Osteoblast (primary cell): Measurements from ENCODE around the gene ADGRE2. TPM values are rescaled to one million over a fixed set of nuclear protein-coding genes. Genes with fewer than 3 reads are reported as not detected.
"Not testable (repeated sequence)": the region's sequence is repeated elsewhere in the genome, so short reads cannot be mapped to it uniquely, and the experiment has no call there.

Experiments used
- DNase-seq: peaks from one replicate; pipeline ENCODE4 v3.0.0; 2011; ENCODE audit warnings: low spot score, mixed read lengths; ENCODE audit not compliant: insufficient read length; ENCODE audit errors: missing footprints
- H2AFZ ChIP-seq: 2 replicates; pipeline ENCODE4 v1.6.0; 2011; ENCODE audit warnings: mild to moderate bottlenecking, low read length
- H3K27ac ChIP-seq: 2 replicates; pipeline ENCODE4 v1.5.1; 2011; ENCODE audit warnings: mild to moderate bottlenecking, low read depth, low read length, moderate library complexity
- H3K27me3 ChIP-seq: 2 replicates; pipeline ENCODE4 v1.6.0; 2012; ENCODE audit warnings: mild to moderate bottlenecking, control low read depth, inconsistent platforms, low read length, moderate library complexity; ENCODE audit not compliant: insufficient read depth
- H3K36me3 ChIP-seq: 2 replicates; pipeline ENCODE4 v1.5.1; 2011; ENCODE audit warnings: mild to moderate bottlenecking, low read length, control low read depth, moderate library complexity; ENCODE audit not compliant: insufficient read depth
- H3K4me1 ChIP-seq: 2 replicates; pipeline ENCODE4 v1.5.1; 2011; ENCODE audit warnings: mild to moderate bottlenecking, low read length, control low read depth, moderate library complexity; ENCODE audit not compliant: insufficient read depth
- H3K4me2 ChIP-seq: 2 replicates; pipeline ENCODE4 v1.6.0; 2011; ENCODE audit warnings: mild to moderate bottlenecking, low read length; ENCODE audit not compliant: insufficient read depth
- H3K4me3 ChIP-seq: fragments of 200-600 bp; sonication (generic); 3 replicates; pipeline ENCODE4 v1.5.1; 2012; ENCODE audit warnings: mild to moderate bottlenecking, low read length, inconsistent platforms; ENCODE audit not compliant: insufficient read depth
- H3K79me2 ChIP-seq: 2 replicates; pipeline ENCODE4 v1.6.0; 2012; ENCODE audit warnings: mild to moderate bottlenecking, low read length, control low read depth, inconsistent platforms; ENCODE audit not compliant: insufficient read depth
- H3K9me3 ChIP-seq: 2 replicates; pipeline ENCODE4 v1.5.1; 2011; ENCODE audit warnings: low read depth, low read length, control low read depth
- H4K20me1 ChIP-seq: 2 replicates; pipeline ENCODE4 v1.6.0; 2012; ENCODE audit warnings: mild to moderate bottlenecking, low read length, control low read depth; ENCODE audit not compliant: insufficient read depth
- total RNA-seq: library from RNA; depleted of rRNA; stranded (reverse); fragments of >200 nt; gene quantifications from 2 replicates; pipeline ENCODE4 v1.2.3, GENCODE V29; 2012
- TF ChIP-seq, protein P1 (sequence below): IDR thresholded peaks from 2 replicates; pipeline ENCODE4 v1.5.1; 2011; ENCODE audit warnings: mild to moderate bottlenecking, low read depth, low read length, moderate library complexity; ENCODE audit errors: extremely low read depth

The ADGRE2 gene
- total RNA-seq, 1 donor, result 0.72 TPM

DNA sequence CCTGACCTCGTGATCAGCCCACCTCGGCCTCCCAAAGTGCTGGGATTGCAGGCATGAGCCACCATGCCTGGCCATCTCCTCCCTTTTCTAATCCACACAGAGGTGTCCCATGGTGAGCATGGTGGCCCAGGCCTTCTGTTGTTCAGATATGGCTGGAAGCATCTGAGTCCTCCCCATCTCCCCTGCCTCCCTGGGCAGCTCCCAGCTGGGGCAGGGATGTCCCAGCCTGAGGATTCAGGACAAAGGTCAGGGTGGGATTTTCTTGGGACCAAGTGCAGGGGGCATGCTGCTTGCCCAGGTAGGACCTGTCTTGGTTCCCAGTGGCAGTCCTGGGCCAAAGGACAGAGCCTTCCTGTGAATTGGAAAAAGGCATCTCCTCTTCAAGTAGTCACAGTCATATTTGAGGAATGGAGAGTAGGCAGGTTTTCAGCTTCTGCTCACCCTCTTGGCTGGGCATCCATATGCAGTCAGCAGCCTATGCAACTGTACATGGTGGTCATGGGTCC lies 10.8 kb downstream of the ADGRE2 start:
- no peaks in the 10 kb centered on the region for H3K27me3 ChIP-seq
- H3K4me2 ChIP-seq, result no peak overlapping the region
- TF ChIP-seq, protein P1, sequence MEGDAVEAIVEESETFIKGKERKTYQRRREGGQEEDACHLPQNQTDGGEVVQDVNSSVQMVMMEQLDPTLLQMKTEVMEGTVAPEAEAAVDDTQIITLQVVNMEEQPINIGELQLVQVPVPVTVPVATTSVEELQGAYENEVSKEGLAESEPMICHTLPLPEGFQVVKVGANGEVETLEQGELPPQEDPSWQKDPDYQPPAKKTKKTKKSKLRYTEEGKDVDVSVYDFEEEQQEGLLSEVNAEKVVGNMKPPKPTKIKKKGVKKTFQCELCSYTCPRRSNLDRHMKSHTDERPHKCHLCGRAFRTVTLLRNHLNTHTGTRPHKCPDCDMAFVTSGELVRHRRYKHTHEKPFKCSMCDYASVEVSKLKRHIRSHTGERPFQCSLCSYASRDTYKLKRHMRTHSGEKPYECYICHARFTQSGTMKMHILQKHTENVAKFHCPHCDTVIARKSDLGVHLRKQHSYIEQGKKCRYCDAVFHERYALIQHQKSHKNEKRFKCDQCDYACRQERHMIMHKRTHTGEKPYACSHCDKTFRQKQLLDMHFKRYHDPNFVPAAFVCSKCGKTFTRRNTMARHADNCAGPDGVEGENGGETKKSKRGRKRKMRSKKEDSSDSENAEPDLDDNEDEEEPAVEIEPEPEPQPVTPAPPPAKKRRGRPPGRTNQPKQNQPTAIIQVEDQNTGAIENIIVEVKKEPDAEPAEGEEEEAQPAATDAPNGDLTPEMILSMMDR, result no peak
- H2AFZ ChIP-seq, result no peak overlapping the region
- H3K79me2 ChIP-seq, result no peaks in the 10 kb centered on the region
- H3K9me3 ChIP-seq, result no peaks in the 10 kb centered on the region
- H3K4me1 ChIP-seq, result no peaks in the 10 kb centered on the region
- peaks cover 5% of the 10 kb centered on the region for H3K36me3 ChIP-seq
- peak; percentile 43 for DNase-seq
- no peak overlapping the region for H3K27ac ChIP-seq
- no peaks in the 10 kb centered on the region for H4K20me1 ChIP-seq
- H3K4me3 ChIP-seq, result no peak overlapping the region

DNA sequence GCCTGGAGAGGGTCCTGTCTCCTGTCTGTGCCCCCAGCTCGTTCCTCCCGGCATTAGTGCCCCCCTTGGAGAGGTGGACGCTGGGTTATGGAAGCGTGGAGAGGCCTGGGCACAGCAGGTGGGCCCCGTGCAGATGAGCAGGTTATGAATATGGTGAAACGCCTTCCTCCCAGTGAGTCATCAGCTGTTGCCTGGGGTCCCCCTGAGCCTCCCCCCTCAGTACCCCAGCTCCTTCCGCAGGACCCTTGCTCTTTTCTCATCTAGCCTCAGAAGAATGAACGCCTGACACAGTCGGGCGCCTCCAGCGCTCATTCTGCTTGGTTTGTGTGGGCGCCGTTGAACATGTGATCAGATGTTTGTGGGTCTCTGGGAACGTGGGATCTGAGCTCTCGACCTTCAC lies 12.5 kb downstream of the ADGRE2 start:
- H3K4me3 ChIP-seq, H3K36me3 ChIP-seq, H3K4me2 ChIP-seq, H2AFZ ChIP-seq, H3K4me1 ChIP-seq, H3K27ac ChIP-seq, DNase-seq, H3K79me2 ChIP-seq, H4K20me1 ChIP-seq, H3K27me3 ChIP-seq, H3K9me3 ChIP-seq: not testable (repeated sequence)

DNA sequence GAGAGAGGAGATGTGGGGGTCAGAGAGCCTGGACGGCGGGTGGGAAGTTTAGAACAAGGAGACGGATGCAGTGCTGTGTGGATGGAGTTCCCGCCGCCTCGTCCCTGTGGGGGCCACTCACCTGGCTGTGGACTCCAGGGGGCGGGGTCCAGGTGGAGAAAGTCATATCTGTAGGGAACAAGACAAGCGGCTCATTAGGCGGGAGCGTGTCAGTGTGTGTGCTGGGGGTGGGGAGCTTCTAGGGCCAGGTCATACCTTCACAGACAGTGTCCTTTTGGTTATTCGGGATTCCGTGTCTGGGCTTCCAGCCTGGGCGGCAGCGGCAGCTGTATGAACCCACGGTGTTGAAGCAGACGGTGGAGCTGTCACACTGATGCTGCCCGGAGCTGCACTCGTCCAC lies 13.0 kb downstream of the ADGRE2 start:
- not testable (repeated sequence) for H3K27ac ChIP-seq, H3K9me3 ChIP-seq, H3K4me2 ChIP-seq, H4K20me1 ChIP-seq, H3K4me1 ChIP-seq, H3K27me3 ChIP-seq, H3K36me3 ChIP-seq, H2AFZ ChIP-seq, H3K79me2 ChIP-seq, DNase-seq, H3K4me3 ChIP-seq

DNA sequence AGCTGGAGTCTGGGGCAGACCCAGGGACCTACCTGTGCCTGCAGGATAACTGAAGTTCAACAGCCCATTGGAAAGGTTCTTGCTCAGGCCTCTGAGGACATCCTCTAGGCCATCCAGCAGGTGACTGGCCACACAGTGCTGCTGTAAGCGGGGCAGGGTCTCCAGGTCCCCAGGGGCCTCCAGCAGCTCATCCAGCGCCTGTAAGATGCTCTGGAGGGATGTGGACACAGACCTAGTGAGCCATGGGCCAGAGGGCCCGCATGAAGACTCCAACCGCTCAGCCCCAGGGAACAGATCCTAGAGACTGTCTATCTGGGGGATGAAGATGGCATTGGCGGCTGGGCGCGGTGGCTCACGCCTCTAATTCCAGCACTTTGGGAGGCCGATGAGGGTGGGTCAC lies 14.0 kb downstream of the ADGRE2 start:
- Histone ChIP-seq H3K79me2 (no peaks in the 10 kb centered on the region), H3K4me1 (no peaks in the 10 kb centered on the region), H2AFZ (no peak overlapping the region), H4K20me1 (no peaks in the 10 kb centered on the region), H3K4me3 (no peak overlapping the region), H3K4me2 (no peak overlapping the region), H3K36me3 (peaks cover 2% of the 10 kb centered on the region), H3K9me3 (no peaks in the 10 kb centered on the region), H3K27ac (no peak overlapping the region), H3K27me3 (no peaks in the 10 kb centered on the region)
- TF ChIP-seq, protein P1, result no peak
- DNase-seq, result peak; percentile 36

DNA sequence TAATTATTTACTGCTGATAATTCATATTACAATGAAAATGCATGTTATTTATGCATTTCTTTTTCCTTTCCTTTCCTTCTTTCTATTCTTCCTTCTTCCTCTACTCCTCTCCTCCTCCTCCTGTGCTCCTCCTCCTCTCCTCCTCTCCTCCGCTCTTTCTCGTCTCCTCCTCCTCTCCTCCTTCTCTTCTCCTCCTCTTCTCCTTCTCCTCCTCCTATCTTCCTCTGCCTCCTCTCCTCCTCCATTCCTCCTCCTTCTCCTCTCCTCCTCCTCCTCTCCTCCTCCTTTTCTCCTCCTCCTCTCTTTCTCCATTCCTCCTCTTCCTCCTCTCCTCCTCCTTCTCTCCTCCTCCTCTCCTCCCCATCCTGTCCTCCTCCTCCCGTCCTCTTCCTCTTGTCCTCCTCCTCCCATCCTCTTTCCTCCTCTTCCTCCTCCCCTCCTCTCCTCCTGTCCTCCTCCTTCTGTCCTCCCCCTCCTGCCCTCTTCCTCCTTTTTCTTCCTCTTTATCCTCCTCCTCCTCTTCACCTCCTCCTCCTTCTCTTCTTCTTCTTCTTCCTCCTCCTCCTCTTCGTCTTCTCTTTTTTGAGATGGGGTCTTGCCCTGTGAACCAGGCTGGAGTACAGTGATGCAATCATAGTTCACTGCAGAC lies 14.7 kb downstream of the ADGRE2 start:
- Histone ChIP-seq H3K9me3 (no peaks in the 10 kb centered on the region), H3K4me3 (no peak overlapping the region), H3K36me3 (peaks cover under 1% of the 10 kb centered on the region), H3K4me1 (no peaks in the 10 kb centered on the region), H3K27me3 (no peaks in the 10 kb centered on the region), H3K79me2 (no peaks in the 10 kb centered on the region), H4K20me1 (no peaks in the 10 kb centered on the region), H3K4me2 (no peak overlapping the region), H3K27ac (no peak overlapping the region), H2AFZ (no peak overlapping the region)
- TF ChIP-seq, protein P1, result no peak
- no peak for DNase-seq
